GM21381 (cell line): Measurements from ENCODE around the gene MSH5.
A peak's percentile ranks its signal among the peaks of the same experiment; 100 is the strongest.
"Not testable (repeated sequence)": the region's sequence is repeated elsewhere in the genome, so short reads cannot be mapped to it uniquely, and the experiment has no call there.

Source experiments
- ATAC-seq: cut with Tn5 transposase; IDR thresholded peaks from one replicate; pipeline ENCODE4 v1.9.1; 2021; ENCODE audit warnings: mild to moderate bottlenecking, moderate library complexity; ENCODE audit not compliant: unreplicated experiment

Gene MSH5

GRCh38 chr6:31739639-31740396, at the start of gene MSH5:
Gene MSH5, plus strand, starts transcription at chr6:31740005. Its CDS starts 462 bp downstream, at chr6:31740467.
- peak; percentile 74 for ATAC-seq

DNA sequence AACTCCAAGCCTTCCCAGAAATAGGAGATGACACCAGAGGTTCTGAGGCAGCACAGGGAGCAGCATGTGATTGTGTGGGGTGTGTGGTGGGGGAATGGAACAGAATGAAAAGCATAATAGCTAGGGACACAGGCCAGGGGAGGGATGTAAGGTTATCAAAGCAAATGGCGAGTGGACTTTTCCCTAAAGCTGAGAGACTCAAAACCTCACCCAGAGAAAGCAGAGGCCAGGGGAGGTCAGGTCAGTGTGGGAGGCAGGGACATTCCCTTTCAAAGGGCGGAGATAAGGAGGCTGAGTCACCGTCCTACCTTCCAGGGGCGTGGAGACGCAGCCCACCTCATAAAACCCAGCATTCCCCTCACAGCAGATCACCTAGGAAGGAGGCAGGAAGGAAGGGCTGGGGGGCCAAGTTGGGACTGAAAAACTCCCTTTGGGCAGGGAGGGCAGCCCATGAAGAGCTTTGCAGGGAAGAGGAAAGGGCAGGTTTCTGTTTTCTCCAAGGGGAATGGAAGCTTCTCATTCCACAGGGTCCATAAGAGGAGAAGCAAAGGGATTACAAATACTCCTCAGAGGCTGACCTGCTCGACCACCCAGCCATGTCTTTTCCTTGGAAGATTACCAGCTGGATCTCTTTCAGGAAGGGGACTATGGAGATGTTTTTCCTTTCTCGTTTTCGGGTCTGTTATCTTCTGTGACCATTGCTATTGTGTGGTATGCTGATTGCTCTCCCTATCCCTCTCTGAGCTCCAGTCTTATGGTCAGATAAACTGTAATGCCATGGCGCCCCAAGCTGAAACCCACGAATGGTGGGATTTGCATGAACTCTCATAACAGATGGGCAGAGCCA, 49.4 kb upstream of the MSH5 start:
- ATAC-seq = no peak

DNA sequence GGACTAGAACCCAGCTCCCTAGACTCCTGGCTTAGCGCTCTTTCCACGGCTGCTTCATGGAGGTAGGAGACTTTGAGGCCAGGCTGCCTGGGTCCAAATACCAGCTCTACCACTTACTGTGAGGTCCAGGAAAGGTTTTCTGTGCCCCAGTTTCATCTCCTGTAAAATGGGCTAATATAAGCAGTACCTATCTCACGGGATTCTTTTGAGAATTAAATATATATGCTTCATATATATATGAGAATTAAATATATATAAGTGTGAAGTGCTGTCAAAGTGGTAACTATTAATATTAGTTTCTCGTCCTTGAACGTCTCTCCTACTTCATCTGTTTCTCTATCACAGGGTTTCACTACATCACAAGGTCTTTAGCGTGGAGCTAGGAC, 48.7 kb upstream of the MSH5 start:
- ATAC-seq = no peak

- no peak for ATAC-seq
Measured at GRCh38 chr6:31691564-31692108, 48.2 kb upstream of the MSH5 start.

- ATAC-seq = no peak
Measured at GRCh38 chr6:31692353-31692752, 47.5 kb upstream of the MSH5 start.

DNA sequence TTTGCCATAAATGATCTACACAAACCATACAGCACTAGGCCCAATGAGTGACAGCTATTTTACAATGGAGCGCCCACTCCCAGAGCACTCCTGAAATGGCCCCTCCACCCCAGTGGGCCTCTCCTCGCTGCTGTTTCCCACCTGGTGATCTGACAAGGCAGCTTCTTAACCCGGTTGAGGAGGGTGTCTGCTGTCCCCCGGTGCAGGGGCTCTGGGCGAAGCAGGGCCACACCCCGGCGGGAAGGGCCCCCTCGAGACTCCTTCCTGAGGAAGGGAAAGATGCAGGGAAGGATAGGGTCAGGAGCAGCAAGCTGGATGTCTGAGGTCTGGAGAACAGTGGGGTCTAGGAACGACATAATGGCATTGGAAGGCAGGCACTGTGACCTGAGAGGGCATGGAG, 46.9 kb upstream of the MSH5 start:
- no peak for ATAC-seq

GRCh38 chr6:31693535-31693934, 46.3 kb upstream of the MSH5 start:
- ATAC-seq = no peak

DNA sequence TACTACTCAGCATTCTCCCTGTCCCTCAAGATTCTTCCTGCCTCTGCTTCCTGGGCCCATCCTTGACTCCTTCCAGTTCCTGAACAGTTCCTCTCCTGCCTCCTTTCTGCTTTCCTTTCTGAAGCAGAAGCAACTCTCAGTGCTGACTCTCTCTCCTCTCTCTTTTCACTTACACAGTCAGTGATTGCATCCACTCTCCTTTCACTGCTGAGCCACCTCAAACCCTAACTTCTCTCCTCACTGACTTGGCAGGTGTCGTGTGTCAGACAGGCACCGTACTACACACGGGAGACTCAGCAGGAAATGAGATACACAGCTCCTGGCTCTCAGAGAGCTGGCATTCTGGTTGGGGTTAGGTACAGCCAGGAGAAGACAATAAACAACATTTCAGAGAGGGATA, 42.2 kb upstream of the MSH5 start:
- no peak for ATAC-seq

DNA sequence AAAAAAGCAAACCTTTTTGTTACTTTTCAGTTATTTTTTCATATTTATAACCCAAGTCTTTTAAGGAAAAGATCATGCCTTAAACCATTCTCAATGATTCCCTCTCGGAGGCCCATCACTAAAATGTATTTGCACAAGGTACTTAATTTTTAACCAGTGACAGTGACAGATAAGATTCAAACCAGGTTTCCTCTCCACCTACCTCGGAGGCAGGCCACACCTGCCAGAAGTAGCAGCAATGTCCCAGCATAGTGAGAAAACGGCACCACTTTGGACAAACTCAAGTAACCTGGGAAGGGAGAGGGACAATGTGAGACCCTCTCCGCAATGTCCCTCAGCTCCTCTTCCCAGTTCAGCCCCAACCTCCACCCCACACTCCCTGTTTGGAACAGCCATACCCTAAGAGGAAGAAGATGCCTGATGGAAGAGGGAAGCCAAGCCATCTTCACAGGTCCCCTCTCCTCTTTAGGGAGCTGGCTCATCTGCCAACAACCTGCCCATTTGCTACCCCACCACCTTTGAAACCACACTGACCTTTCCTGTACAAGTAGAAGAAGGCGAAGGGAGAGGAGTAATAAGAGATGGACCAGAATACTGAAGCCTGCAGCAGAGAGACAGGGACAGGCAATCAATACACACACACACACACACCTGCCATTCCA, 38.9 kb upstream of the MSH5 start:
- ATAC-seq = no peak

DNA sequence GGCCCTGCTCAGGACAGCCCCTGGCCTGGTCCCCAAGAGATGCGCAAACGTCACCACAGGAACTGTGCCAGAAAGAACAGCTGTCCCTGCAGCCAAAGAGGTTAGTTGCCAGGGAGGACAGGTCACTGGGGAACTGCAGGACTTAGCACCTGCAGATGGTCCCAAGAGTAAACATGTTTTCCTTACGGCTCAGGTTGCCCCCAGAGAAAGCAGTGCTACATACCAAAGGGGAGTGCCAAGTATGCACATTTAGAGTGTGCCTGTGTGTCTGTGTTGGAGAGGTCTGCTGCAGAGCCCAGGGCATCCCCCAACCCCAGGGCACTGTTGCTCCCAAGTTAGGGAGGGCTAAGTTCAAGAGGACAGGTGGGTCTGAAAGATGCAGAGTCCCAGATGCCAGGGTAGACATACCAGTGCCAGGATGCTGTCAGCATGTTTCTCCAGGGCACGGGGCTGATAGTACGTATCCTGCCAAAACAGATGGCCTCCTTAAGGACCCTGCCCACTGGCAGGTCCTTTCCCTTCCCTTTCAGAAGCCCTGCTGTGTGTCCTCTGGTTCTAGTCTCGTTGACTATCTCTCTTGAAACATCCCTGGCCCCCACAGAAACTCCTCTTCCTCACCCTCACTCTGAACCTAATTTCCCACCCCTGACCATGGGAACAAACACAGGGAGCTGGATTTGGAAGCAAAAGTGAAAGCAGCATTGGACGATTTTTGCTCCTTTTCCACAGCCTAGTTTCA, 38.0 kb upstream of the MSH5 start:
- ATAC-seq = no peak

DNA sequence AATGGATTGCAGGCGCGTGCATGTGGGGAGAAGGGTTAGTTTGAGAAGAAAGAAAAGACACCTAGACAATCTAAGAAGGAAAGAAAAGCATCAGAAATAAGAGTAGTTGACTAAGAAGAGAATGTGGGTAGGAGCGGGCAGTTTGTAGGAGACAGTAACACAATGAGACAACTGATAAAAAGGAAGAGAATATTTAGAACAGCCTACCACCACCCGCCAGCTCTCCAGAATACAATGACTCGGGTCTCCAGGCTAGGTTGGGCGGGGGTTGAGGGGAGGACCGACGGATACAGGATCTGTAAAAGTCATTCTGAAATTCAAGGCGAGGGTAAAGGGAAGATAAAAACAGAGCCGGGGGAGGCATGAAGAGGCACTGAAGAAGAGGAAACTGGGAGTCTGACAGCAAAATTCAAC, 37.4 kb upstream of the MSH5 start:
- ATAC-seq = no peak

DNA sequence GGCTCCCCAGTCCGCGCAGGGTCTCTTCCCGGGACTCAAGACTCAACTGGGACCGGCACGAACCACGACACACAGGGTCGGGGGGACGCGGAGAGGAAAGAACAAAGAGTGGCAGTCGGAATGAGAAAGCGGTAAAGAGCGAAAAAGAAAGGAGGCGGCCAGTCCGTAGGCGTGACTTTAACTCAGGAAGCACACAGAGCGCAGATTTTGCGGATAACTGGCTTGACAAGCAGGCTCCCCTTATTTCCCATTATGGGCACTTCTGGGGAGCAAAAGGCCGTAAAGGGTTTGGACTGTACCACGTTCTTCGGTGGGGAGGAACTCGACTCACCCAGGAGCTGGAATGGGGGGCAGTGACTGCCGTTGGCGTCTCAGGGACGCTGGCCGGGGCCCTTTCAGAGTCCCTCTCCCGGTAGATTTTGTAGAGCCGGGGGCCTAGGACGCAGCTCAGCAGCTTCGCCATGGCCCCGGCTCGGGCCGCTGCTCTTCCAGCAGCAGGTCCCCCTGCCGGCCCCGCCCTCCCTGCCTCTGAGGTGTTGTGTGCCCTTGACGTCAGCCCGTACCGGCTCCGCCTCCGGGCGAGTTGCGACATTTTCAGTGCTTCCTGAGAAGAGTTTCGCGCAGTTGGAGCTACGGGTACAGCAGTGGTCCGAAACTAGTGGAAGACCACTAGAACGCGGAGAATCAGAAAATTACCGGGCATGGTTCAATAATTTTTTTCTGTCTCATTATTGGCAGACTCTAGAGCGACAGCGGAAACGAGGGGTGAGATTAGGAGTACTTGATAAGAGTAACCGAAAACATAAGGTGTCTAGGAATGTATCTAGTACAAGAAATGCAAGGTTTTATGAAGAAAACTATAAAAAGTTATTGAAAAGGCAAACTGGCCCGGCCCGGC, 36.7 kb upstream of the MSH5 start, which contains the start of gene ABHD16A:
TSS of gene ABHD16A (minus strand) at position 506 of the 898 bp plus-strand sequence. CDS start at position 463, 43 bp downstream.
- peak; percentile 86 for ATAC-seq

DNA sequence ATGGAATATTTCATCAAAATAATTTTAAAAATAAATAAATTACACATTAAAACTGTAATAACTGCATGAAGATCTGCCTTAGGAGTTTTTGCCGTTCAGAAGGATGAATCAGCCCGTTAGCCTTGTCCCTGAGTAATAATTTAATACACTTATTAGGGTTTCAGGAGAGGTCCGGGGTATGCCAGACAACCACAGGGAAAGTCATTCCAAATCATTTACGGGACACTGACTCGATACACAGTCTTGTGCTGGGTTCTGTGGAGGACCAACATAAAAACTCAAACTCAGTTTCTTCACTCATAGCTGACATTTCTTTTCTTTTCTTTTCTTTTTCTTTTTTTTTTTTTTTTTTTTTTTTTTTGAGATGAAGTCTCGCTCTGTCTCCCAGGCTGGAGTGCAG, 33.9 kb upstream of the MSH5 start:
- ATAC-seq = no peak

DNA sequence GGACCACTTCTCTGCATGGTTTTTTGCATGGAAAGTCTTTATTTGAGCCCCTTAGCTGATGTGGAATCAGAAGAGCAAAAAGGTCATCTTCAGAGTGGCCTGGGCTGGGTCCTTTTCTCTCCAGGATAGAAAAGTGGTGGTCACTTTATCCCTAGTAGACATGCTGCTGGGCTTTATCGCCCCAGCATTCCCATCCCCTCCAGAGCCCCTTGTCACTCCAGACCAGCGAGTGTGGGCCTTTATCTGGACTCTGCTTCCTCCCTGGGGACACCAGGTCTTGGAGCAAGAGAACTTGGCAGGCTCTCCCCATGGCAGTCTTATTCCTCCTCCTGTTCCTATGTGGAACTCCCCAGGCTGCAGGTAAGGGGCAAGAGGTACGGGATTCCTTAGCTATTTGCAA, 33.2 kb upstream of the MSH5 start, which contains the start of gene LY6G6F:
TSS of gene LY6G6F (plus strand) at position 268 of the 400 bp plus-strand sequence. CDS start at position 309, 41 bp downstream.
- no peak for ATAC-seq

GRCh38 chr6:31707701-31708100, 32.1 kb upstream of the MSH5 start:
- no peak for ATAC-seq

DNA sequence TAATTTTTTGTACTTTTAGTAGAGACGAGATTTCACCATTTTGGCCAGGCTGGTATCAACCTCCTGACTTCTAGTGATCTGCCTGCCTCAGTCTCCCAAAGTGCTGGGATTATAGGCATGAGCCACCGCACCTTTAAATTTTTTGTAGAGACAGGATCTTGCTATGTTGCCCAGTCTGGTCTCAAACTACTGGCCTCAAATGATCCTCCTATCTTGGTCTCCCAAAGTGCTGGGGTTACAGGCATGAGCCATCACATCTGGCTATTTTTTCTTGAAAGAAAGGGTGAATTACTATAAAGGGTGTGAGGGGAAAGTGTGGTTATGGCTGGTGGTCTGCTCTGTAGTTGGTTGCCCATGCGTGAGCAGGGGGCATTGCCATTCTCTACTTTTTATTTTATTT, 31.6 kb upstream of the MSH5 start:
- no peak for ATAC-seq

- not testable (repeated sequence) for ATAC-seq
Measured at GRCh38 chr6:31709157-31709556, 30.6 kb upstream of the MSH5 start.

- ATAC-seq = no peak
Measured at GRCh38 chr6:31710523-31711219, 29.1 kb upstream of the MSH5 start.

DNA sequence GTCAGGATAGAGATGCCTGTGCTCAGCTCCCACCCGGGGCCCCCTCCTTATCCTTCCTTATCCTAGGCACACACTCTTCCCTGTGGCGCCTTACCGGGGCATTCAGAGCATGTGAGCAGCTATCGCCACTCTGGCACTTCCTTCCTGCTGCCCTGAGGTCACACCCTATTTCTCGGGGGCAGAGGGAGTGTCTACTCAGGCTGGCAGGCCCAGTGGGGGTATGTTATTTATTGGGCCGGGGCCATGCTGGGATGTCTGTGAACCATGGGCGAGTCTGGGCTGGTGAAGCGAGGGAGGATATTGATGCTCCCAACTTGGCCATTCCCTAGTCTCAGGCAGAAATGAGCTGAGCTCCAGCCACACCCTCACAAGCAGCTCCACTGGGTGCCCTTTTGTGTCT, 28.6 kb upstream of the MSH5 start:
- no peak for ATAC-seq
